GM19238 (cell line): Measurements from ENCODE around the gene XXYLT1.
"Not testable (repeated sequence)": the region's sequence is repeated elsewhere in the genome, so short reads cannot be mapped to it uniquely, and the experiment has no call there.

Source experiments
- DNase-seq: peaks from one replicate; pipeline ENCODE4 v3.0.0; 2011; ENCODE audit warnings: low spot score; ENCODE audit not compliant: insufficient read length

XXYLT1 gene

DNA sequence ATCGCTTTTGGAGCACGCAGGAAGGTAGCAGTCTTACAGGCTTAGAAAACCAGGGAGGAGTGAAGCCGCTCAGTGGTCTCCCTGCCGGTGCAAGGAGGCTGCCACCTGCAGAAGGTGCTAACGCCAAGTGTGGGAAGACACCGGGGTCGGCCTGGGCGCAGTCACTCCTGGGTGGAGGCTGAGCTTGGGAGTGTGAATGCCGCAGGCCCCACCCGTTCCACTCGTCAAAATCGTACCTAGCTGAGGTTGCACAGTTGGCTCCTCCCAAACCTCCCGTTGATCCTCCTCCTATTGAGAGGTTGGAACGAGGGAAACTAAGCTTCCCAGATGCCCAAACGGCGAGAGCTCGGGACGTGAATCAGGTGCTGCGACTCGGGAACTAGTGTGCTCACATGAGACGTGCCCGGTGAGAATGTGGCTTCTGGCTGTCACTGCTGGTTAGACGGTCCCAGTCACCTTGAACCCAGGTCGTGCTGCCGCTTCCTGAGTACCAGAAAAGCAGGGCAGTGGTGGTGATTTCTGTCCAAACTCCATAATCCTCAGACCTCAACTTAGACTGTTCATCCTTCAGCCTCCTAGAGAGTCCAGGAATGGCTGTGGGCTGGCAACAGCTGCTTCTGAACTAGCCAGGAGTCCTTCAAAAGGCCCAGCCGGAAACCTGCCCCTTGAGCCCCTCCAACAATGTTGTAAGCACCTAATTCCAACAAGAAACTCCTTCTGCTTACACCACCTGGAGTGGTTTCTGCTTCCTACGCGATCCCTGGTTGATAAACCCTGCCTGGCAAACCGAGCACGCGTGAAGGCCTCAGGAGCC, 156.0 kb downstream of the XXYLT1 start:
- DNase-seq: no peak

DNA sequence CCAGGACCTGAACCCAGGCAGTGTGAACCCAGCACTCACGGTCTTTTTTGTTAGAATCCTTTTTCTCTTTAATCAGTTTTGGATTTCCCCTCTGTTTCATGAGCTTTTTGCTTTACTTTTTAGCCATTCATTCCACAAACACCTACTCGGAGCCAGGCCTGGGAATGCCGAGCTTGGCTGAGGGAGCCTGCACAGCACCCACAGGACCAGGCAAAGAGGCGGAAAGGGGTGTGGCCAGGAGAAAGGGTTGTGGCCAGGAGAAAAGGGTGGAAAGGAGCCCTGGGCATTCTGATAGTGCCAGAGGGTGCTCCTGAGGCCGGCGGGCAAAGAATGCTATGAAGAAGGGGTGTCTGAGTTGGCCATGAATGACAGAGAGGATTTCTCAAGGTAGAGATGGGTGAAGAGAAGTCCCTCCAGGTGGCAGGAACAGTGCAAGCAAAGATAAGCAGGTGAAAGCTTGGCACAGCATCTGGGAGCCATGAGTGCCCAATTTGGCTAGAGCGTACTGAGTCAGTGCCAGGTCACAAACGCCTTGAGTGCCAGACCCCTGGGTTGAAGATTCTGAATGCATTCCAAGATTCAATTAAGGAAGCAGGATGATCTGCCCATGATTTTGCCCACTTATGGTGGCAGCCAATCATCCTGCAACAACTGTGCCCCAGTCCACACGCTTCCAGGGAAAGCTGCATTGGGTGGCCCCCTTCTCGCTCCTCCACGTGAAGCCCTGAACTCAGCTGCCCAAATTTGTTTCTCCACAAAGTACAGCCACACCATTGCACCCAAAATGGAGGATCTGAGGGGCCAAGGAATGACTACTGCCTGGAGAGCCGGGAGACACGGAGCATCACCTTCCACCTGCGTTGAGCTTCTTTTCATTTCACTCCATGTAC, 157.2 kb downstream of the XXYLT1 start:
- no peak for DNase-seq

DNA sequence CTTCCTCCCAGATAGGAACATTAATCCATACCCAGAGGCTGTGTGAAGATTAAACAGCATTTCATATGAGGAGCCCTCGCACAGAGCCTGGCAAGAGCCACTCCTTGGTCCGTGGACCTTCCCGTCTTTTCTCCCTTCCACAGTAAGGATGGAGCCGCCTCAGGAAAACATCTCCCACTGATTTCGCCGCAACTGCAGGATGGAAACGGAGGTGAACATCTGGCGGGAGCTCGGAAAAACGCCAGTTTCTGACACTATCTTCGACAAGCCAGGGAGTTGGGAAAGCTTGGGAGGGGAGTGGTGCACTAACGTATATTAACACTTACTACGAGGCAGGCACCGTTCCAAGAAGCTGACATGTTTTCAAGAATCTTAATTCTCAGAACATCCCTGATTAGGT, 157.9 kb downstream of the XXYLT1 start:
- DNase-seq: no peak

DNA sequence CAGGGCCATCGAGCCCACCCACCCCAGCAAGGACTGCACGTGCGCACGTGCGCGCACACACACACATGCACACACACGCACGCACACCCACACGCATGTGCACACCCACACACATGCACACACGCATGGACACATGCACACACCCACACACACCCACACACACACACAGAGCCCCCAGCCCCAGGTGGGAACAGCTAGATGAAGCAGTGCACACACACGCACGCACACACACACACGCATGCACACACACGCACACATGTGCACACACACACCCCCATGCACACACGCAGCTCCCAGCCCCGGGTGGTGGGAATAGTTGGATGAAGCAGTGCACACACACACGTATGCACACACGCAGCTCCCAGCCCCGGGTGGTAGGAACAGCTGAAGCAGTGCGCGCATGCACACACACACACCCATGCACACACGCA, 158.6 kb downstream of the XXYLT1 start:
- no peak for DNase-seq

DNA sequence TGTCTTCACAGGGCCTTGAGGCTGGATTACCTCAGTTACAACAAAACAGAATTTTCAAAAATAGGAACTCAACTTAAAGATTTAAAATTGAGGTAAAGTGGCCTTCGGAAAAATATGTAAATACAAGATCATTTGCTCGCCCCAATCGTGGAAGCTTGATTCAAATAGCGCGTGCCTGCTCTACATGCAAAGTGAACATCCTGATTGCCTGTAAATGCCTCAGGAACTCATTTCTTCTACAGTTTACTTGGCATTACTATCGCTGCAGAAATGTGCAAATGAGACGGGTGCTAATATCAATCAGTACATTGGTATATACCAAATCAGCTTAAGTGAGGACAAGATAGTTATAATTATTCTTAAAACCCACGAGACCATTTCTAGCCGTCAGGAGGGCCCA, 159.2 kb downstream of the XXYLT1 start:
- DNase-seq: no peak

DNA sequence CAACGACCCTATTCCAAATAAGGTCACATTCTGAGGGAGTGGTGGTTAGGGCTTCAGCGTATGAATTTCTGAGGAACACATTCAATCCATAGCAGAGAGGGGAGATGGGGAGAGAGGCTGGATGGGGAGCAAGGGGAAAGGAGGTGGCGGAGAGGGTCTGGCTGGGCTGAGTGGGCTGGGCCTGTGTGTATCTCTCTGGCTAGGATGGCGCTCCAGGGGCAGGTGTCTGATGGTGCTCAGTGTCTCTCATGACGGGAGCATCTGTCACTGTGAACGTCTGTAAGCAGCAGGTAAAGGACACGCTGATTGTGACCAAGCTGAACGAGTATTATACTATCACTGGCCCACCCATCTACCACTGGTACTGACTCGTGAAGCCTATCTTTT, 159.6 kb downstream of the XXYLT1 start:
- DNase-seq: no peak

DNA sequence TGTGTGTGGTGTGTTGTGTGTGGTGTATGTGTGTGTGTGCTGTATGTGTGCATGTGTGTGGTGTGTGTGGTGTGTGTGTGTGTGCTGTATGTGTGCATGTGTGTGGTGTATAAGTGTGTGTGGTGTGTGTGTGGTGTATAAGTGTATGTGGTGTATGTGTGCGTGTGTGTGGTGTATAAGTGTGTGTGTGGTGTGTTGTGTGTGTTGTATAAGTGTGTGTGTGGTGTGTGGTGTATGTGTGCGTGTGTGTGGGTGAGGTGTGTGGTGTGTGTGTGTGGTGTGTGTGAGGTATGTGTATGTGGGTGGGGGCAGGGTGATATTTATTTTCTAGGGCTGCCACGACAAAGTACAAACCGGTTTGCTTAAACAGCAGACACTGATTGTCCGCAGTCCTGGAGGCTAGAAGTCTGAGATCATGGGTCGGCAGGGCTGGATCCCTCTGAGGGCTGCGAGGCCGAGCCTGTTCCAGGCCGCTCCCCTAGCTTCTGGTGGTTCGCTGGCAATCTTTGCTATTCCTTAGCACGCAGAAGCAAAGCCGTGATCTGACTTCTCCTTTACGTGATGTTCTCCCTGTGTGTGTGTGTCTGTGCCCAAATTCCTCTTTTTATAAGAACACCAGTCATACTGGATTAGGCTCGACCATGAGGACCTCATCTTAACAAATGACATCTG, 160.2 kb downstream of the XXYLT1 start:
- no peak for DNase-seq

DNA sequence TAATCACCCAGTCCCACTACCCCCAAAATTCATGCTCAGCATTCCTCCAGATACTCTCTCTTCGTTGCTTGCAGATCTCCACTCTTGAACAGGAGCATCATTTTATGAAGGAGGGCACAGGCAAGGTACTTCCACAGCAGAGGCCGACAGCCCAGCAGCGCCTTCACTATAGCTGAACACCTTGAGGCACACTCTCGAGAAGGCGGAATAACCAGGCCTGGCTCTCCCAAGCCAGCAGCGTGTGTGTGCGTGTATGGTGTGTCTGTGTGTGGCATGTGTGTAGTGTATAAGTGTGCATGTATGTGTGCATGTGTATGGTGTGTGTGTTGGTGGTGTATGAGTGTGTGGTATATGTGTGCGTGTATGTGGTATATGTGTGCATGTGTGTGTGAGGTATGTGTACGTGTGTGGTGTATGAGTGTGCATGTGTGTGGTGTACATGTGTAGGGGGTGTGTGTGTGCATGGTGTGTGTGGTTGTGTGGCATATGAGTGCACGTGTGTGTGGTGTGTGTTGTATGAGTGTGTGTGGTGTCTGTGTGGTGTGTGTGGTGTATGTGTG, 161.8 kb downstream of the XXYLT1 start:
- DNase-seq: no peak

DNA sequence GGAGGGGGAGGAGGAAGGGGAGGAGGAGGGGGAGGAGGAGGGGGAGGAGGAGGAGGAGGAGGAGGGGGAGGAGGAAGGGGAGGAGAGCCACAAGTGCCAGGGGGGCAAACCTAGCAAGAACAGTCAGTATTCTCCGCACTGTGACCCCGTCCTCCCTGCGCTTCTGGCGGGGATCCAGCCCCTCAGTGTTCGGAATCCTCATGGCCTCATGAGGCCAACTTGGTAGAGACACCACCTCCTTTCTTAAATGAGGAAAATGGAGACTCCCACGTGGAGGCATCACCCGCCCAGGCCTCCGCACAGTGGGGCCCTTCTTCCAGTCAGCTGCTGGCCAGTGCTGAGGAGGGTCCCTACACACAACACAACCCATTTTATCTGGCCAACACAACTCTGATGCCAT, 163.4 kb downstream of the XXYLT1 start:
- DNase-seq: no peak

DNA sequence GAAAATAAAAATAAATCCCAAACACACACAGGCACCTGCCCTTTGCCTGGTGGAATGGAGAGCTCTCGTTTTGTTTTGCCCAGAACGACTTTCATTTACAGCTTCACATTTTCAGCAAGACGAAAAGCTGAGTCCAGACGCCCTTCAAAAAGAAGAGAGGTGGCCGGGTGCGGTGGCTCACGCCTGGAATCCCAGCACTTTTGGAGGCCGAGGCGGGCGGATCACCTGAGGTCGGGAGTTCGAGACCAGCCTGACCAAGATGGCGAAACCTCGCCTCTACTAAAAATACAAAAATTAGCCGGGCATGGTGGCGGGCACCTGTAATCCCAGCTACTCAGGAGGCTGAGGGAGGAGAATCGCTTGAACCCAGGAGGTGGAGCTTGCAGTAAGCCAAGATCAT, 163.9 kb downstream of the XXYLT1 start:
- not testable (repeated sequence) for DNase-seq

DNA sequence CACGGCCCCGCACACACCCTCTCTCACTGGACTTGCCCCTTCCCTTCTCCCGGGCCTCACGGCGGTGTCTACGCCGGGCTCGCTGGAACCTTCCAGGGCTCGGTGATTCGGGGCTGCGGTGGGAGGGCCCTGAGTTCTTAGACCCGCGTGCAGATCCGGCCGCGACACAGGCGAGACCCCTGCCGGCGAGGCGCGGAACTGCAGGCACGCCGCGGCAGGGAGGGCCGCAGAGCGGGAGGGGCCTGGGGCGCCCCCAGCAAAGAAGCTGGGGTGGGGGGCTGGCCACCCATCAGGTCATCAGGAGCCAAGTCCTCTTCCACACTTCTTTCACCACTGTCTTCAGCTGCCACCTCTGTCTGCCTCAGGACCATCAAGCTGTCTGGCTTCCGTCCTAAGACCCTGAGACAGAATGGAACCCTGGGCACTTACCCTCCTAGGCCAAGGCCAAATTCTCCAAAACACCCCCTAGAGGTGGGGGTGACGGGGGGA, 164.5 kb downstream of the XXYLT1 start:
- DNase-seq: peak; percentile 76

DNA sequence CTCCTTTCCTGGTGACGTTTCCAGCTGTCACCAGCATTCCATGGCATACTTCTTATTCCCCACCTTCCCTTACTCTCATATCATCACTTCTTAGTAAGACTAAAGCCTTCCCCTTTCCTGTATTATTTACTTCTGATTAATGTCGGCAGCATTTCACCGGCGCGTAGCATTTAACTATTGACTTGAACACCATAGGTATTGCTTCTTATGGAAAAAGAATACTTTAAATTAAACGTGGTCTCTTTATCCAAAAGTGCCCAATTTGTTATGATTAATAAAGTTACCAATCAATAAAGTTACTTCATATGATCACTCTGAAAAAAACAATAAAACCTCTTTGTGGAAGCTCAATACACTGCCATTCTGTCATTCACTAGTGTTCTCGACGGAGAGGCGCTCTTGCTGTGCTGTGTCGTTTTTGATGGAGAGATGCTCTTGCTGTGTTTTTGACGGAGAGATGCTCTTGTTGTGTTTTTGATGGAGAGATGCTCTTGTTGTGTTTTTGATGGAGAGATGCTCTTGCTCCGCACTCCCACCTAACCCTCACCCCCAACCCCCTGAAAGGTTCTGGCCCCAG, 165.0 kb downstream of the XXYLT1 start:
- no peak for DNase-seq

DNA sequence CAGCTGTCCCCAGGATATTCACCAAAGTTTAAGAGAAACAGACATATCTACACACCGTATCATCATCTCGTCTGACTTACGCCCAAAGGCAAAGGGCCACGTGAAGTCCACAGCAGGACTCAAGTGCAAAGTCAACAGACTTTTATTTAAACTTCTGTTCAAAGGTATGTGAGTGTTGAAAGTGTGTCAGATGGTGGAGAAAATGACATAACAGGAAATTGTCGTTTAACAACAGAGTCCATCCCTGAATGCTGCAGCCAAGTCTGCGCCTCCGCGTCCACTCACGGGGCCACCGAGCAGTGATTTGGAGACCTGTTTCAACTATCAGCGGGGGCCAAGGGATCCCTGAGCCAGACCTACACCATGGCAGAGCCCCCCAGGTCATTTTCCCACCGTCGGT, 165.6 kb downstream of the XXYLT1 start:
- no peak for DNase-seq

DNA sequence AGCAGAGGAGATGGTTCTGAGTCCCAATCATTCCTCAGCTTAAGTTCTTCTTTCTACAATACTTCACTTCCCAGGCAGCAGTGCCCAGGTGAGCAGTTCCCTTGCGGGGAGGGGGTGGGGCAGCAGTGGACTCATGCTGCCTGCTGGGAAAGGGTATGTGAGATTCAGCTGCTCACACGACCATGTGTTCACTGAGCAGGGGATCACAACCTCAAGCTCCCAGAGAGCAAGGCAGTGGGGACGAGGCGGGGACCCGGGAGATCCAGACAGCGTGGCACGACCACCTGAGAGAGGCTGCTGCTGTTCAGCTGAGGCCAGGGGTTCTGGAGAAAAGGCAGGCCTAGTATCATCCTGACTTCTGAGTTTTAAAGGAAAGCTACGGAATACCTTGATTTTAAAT, 166.6 kb downstream of the XXYLT1 start:
- no peak for DNase-seq

DNA sequence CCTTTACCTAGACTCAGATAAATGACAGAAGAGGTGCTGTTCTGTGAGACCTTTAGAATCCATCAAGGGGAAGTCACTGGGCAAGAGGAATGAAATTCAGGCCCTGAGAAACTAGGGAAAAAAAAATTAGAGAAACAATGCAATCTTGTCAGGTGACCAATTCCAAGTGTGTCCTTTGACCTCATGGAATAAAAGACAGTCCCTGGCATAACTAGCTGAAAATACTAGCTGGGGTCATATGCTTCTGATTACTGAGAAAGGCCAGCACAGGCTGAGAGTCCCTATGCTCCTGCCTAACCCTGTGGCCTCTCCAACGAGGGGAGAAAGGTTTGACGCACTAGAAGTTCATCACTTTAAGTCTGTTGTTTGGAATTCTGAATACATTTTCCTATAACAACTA, 167.3 kb downstream of the XXYLT1 start:
- DNase-seq: no peak

DNA sequence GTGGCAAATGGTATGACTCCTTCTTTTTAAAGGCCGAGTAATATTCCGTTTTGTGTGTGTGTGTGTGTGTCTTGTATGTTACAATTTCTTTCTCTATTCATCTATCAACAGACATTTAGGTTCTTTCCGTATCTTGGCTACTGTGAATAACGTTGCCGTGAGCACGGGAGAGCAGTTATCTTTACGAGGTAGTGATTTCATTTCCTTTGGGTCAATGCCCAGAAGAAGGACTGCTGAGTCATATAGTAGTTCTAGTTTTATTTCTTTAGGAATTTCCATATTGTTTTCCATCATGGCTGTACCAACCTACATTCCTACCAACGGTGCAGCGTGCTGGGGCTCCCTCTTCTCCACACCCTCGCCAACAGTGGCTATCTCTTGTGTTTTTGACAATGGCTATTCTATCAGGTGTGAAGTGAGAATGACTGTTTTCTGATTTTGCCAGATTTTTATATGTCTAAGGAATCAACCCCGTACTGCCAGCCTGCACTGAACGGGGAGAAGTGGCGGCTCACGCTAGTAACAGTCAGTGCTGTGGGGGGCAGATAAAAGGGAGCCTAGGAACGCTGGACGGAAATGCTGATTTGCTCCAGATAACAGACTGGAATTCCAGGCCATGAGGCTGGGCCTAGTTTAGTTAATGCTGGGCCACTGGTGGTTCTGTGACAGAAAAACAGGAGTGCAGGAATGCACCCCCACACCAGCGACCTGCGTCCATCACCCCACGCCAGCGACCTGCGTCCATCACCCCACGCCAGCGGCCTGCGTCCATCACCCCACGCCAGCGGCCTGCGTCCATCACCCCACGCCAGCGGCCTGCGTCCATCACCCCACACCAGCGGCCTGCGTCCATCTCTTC, 168.1 kb downstream of the XXYLT1 start:
- no peak for DNase-seq

DNA sequence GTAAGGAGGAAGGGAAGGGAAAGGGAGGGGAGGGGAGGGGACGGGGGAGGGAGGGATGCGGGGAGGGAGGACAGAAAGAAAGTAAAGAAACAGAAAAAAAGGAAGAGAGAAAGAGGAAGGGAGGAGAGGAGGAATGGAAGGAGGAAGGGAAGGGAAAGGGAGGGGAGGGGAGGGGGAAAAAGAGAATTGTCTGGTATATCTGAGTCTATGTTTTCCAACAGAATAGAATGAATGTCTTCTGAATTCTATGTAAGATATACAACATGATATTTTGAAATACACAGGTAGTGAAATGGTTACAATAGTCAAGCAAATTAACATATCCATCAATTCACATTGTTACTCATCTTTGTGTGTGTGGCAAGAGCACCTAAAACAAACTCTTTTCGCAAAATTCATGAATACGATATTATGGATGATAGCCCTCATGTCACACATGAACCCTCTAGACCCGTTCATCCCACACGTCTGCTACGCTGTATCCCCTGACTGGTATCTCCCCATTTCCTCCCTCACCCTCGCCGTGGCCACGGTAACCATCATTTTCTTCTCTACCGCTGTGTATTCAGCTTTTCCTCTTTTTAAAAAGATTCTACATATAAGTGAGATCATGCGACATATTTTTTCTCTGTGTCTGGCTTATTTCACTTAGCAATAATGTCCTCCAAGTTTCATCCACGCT, 168.9 kb downstream of the XXYLT1 start:
- DNase-seq: no peak

DNA sequence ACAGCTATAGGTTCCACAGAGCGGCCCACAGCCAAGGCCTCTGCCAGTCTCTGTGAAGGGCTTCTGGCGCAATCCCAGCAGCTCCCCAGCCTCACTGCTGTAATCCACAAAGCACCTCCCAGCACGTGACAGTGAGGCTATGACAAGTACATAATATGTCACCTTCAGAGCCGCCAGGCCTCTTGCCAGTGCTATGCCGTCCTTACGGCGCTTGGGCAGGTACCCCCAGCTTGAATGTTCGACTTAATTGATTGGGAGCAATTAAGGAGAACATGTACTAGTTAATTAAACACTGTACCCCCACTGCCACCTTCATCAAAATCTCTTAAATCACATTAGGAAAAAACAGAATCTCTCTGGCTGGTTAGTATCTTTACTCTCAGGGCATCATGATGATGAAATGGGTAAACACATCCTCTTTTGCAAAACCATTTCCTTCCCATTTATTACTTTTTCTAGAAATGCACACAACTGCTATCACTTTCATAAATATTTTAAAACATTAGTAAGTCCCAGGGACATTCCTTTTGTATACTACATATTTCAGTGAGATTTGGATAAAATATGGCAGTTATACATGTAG, 169.9 kb downstream of the XXYLT1 start:
- DNase-seq: no peak
